GM18951 (cell line): ENCODE data around the gene JAKMIP1.

Experiments used
- POLR2A ChIP-seq: IDR thresholded peaks from 4 replicates; pipeline ENCODE4 v1.6.1; 2011; ENCODE audit warnings: mild to moderate bottlenecking; ENCODE audit not compliant: insufficient read length, insufficient read depth; ENCODE audit errors: extremely low read depth
- in situ Hi-C: fragments of 300-500 bp; cut with MboI; formaldehyde crosslinking; loops from one replicate; pipeline ENCODE4 v1.12.0; 2022; ENCODE audit warnings: low sequenced_read_pairs, mixed read lengths, inconsistent platforms; ENCODE audit not compliant: unreplicated experiment

The JAKMIP1 gene

DNA sequence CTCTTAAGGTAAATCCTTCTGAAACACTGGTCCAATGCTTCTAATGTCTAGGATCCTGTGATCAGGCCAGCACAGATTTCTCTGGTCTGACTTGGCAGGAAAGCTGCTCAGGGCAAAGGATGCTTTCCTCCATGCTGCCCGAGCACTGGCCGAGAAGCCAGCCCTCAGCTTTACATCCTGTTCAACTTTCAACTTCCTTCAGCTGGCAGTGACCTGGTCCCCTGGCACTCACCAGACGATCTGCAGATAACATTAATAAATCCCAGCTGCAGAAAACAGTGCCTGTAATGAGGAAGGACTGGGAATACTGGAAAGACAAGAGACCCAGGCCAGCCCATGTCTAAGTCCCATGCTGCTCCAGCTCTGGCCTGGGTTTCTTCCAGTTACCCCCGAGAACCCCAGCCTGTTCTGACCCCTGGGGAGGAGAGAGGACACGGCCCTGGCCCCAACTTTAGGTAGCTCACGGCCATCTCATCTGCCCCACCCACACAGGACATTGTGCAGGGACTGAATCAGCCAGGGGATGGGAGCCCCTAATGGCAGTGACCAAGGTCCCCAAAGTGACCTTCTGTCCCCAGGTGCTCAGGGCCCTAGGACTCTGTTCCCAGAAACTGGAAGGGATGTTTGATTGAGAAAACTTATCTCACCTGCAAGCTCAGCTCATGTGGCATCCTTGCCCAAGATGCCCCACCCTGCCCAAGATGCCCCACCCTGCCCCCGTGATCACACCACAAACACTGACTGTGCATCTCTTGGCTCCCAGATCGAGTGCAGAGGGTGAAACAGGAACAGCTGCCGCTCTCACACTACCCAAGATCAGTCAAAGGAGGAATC lies 28.0 kb downstream of the JAKMIP1 start:
- in situ Hi-C loops: no loop called here
- no peak for TF ChIP-seq POLR2A

GRCh38 chr4:6169239-6169638 lies 31.1 kb downstream of the JAKMIP1 start:
- in situ Hi-C loops: no loop called here
- TF ChIP-seq POLR2A: no peak

GRCh38 chr4:6165766-6166165 lies 34.6 kb downstream of the JAKMIP1 start:
- in situ Hi-C loops: no loop called here
- no peak for TF ChIP-seq POLR2A

GRCh38 chr4:6162885-6163284 lies 37.5 kb downstream of the JAKMIP1 start:
- in situ Hi-C loops: no loop called here
- TF ChIP-seq POLR2A: no peak

DNA sequence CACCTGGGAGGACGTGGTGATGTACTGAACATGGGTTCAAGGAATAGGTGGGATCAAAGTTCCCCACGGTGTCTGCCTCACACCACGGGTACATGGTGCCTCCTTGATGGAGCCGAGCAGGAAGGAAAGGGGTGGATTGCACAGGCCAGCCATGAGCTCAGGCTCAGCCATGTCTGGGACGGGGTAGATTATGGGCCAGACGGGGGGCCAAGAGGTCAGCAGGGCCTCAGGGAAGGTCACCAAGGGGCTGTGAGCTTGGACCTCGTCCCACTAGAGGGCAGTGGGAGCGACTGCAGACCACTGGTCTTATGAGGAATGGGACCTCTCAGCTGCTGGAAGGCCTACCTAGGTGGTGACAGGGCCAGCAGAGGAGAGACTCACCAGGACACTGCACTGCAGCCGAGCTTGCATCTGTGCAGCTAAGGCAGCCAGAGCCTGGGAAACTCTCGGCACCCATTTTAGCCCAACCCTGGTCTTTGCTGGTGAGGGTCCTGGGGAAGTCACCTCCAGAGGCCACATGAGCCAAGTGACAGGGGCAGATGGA lies 38.4 kb downstream of the JAKMIP1 start:
- TF ChIP-seq POLR2A: no peak
- in situ Hi-C loops: no loop called here

DNA sequence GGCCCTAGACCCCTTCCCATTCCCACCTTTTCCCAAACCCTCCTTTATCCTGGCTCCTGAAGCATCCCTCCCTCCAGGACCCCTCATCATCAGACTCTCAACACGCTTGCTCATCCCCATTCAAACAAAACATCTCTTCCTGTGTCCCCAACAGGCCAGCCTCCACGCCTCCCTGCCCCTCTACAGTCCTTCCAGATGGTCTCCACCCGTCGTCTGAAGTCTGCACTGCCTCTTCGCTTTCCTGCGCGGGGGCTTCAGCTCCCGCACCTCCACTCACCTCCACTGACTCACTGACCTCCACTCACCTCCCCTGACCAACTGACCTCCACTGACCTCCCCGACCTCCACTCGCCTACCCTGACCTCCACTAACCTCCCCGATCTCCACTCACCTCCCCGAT lies 39.8 kb downstream of the JAKMIP1 start:
- TF ChIP-seq POLR2A: no peak
- in situ Hi-C loops: no loop called here

- TF ChIP-seq POLR2A: no peak
- in situ Hi-C loops: no loop called here
These were observed 42.4 kb downstream of the JAKMIP1 start for GRCh38 chr4:6157926-6158325.

- in situ Hi-C loops: no loop called here
- TF ChIP-seq POLR2A: no peak
These were observed 44.2 kb downstream of the JAKMIP1 start for GRCh38 chr4:6155996-6156750.

DNA sequence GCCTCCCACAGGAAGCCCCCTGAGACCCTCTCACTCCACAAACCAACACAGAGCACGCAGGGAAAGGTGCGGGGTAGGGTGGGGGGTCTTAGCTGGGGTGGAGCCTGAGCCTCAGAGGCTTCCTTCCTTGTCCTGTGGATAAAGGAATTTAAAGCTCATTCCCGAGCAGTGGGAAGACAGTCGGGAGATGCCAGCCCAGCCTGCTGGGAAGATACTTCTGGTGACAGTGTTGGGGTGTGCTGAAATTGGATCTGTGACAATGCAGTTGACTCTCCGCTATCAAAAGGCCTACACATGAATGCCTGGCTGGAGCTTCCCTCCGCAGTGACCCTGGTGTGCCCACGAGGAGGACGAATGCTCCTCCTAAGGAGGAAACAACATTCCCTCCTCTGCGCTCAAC lies 45.5 kb downstream of the JAKMIP1 start:
- in situ Hi-C loops: no loop called here
- no peak for TF ChIP-seq POLR2A

DNA sequence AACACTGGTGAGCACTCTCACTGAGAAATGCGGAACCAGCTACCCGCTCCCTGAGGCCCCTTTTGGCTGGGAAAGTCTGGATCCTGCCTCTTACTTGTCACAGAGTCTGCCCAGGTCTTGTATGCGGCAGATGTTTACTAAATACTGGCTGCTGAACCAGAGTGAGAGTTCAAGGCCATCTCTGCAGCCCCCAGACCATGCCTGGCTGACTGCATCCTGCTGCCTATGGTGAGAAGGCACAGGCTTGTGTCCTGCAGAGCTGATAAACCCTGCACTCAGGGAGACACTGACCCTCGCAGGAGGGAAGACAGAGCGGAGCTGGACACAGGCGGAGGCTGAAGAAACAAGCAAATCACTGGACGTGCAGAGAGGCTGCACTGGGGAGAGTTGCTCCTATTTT lies 46.5 kb downstream of the JAKMIP1 start:
- no peak for TF ChIP-seq POLR2A
- in situ Hi-C loops: no loop called here

DNA sequence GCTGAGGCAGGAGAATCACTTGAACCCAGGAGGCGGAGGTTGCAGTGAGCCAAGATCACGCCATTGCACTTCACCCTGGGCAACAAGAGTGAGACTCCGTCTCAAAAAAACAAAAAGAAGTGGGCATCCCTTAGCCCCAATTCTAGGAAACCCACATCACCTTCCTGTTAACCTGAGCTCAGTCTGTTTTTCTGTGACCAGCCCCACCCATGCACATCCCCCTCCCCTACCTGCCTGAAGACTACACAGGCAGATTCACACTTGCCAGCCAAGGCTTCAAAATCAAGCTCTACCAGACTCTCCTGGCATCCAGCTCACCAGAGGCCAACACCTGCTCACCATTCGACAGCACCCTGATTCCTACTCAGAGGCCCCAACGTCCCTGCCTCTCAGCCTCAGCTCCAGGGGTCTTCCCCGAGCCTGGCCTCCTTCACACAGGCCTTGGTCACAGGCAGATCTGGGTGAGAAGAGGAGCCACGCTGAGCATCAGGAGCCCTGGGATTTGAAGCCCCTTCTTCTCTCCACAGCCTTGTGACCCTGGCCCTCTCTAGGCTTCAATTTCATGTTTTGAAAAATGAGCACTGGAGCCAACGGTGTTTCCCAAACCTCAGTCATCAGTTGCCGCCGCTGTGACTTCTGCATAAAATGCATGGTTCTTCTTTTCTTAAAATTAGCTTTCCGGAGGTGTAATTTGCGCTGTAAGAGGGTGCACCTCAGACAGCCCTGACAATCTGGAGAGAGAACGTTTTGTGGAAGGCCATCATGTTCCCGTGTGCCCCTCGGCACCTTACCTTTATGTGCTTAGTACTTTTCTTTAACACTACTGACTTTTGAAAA lies 47.3 kb downstream of the JAKMIP1 start:
- TF ChIP-seq POLR2A: no peak
- in situ Hi-C loops: no loop called here

DNA sequence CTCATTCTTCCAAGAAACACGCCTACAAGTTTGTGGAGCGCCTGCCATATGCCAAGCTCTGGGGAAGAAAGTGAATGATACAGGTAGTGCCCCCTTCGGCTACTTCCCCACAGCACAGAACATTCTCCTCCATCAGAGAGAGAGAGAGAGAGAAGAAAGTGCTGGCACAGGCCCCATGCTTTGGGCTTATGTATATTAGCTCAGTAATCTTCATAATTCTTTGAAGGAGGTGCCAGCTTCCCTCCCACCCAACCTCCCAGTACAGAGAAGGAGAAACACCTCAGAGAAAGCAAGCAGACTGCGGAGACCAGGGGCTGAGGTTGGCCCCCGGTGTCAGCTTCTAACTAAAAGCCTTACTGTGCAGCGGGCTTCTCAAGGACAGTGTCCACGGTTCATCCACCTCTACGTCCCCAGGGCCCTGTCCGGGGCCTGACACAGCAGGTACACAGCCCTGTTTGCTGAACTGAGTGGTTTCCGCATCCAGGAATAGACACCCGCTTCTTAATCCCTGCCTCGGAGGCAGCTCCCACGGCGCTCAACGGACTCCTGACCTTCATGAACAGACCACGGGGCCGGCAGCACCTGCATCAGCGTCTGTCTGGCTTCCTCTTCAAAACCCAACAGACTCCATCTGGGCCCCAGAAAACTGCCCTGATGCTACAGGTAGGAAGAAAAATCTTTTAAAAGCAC lies 50.2 kb downstream of the JAKMIP1 start:
- TF ChIP-seq POLR2A: no peak
- in situ Hi-C loops: no loop called here
